PC-9 (cell line): ENCODE data around the gene HHATL. TPM values are rescaled to one million over a fixed set of nuclear protein-coding genes. Genes with fewer than 3 reads are reported as not detected.

Experiments
- BruUV-seq: library from RNA; stranded (reverse); fragments of 400-500 nt; replicated peaks from 2 replicates; lab custom pipeline; 2021; lab: Mats Ljungman, UMichigan
- CTCF ChIA-PET: fragments of 300-600 bp; sonication (Branson Sonifier 250); formaldehyde crosslinking; loops from one replicate; lab custom pipeline; 2022; ENCODE audit warnings: antibody characterized with exemption; lab: Charles Lee
- POLR2A ChIA-PET: fragments of 300-600 bp; sonication (Branson Sonifier 250); formaldehyde crosslinking; loops from one replicate; lab custom pipeline; 2022; ENCODE audit warnings: antibody characterized with exemption; ENCODE audit not compliant: unreplicated experiment; lab: Charles Lee
- DNase-seq, 2 experiments: peaks; one replicate each; pipeline versions ENCODE4 v3.0.0 to v3.0.0-alpha.2; 2015 to 2022; ENCODE audit warnings: mixed read lengths in 1 of 2
- H2AFZ ChIP-seq: fragments of 200-600 bp; sonication (generic); 2 replicates; pipeline ENCODE4 v1.8.1; 2017; ENCODE audit warnings: antibody characterized with exemption
- H3F3A ChIP-seq: fragments of 200-600 bp; sonication (generic); 2 replicates; pipeline ENCODE4 v1.8.1; 2017; ENCODE audit warnings: antibody characterized with exemption, mild to moderate bottlenecking, low read depth; ENCODE audit not compliant: insufficient read depth
- H3K27ac ChIP-seq: fragments of 200-600 bp; sonication (generic); 2 replicates; pipeline ENCODE4 v1.6.1; 2016; ENCODE audit warnings: mixed run types
- H3K27me3 ChIP-seq: fragments of 200-600 bp; sonication (generic); 2 replicates; pipeline ENCODE4 v1.6.1; 2016; ENCODE audit warnings: low read depth, mixed run types; ENCODE audit not compliant: insufficient read depth
- H3K36me3 ChIP-seq: fragments of 200-600 bp; sonication (generic); 2 replicates; pipeline ENCODE4 v1.6.1; 2016; ENCODE audit warnings: low read depth, mixed run types
- H3K4me1 ChIP-seq: fragments of 200-600 bp; sonication (generic); replicated peaks from 2 replicates; pipeline ENCODE4 v1.6.1; 2016; ENCODE audit warnings: mixed run types; ENCODE audit not compliant: insufficient read depth
- H3K4me2 ChIP-seq: fragments of 200-600 bp; sonication (generic); 2 replicates; pipeline ENCODE4 v1.6.1; 2017; ENCODE audit warnings: mixed run types
- H3K4me3 ChIP-seq: fragments of 200-600 bp; sonication (generic); 2 replicates; pipeline ENCODE4 v1.6.1; 2016; ENCODE audit warnings: mixed run types
- H3K79me2 ChIP-seq: fragments of 200-600 bp; sonication (generic); 2 replicates; pipeline ENCODE4 v1.6.1; 2017; ENCODE audit warnings: low read depth, mixed run types
- H3K9me2 ChIP-seq: fragments of 200-600 bp; sonication (generic); 2 replicates; pipeline ENCODE4 v1.8.1; 2017; ENCODE audit warnings: mild to moderate bottlenecking; ENCODE audit not compliant: insufficient read depth
- H3K9me3 ChIP-seq: fragments of 200-600 bp; sonication (generic); 2 replicates; pipeline ENCODE4 v1.8.1; 2016; ENCODE audit warnings: low read depth; ENCODE audit not compliant: insufficient read depth
- H4K20me1 ChIP-seq: fragments of 200-600 bp; sonication (generic); 2 replicates; pipeline ENCODE4 v1.8.1; 2017; ENCODE audit not compliant: insufficient read depth
- EZH2 ChIP-seq: fragments of 200-600 bp; sonication (generic); IDR thresholded peaks from 2 replicates; pipeline ENCODE4 v1.8.0; 2017; ENCODE audit warnings: antibody characterized with exemption, low read depth
- intact Hi-C: fragments of 100-400 bp; cut with micrococcal nuclease; formaldehyde crosslinking; loops from one replicate; pipeline ENCODE4 v1.10.0; 2022; ENCODE audit not compliant: unreplicated experiment
- total RNA-seq: library from RNA; stranded (reverse); gene quantifications from 2 replicates; pipeline ENCODE4 v1.2.3, GENCODE V29; 2021
- TF ChIP-seq, protein P1 (sequence below): fragments of 200-600 bp; sonication (generic); conservative IDR thresholded peaks from 2 replicates; pipeline ENCODE4 v1.6.1; 2017; ENCODE audit warnings: mixed run types, antibody characterized with exemption, mild to moderate bottlenecking, moderate library complexity

HHATL gene
- total RNA-seq, 1 experiment from 2014 or later, result not detected

- ChIA-PET POLR2A (no interaction called here), CTCF (no interaction called here)
- Histone ChIP-seq H3K4me1 (no peaks in the 10 kb centered on the region), H3K9me2 (no peaks in the 10 kb centered on the region), H3K36me3 (no peaks in the 10 kb centered on the region), H3F3A (no peaks in the 10 kb centered on the region), H3K9me3 (no peaks in the 10 kb centered on the region), H2AFZ (no peak overlapping the region), H3K79me2 (no peaks in the 10 kb centered on the region), H3K27me3 (no peaks in the 10 kb centered on the region), H3K4me3 (no peak overlapping the region), H3K4me2 (no peak overlapping the region), H4K20me1 (no peaks in the 10 kb centered on the region), H3K27ac (no peak overlapping the region)
- DNase-seq, result no peak
- intact Hi-C loops, result no loop called here
- TF ChIP-seq, protein P1, sequence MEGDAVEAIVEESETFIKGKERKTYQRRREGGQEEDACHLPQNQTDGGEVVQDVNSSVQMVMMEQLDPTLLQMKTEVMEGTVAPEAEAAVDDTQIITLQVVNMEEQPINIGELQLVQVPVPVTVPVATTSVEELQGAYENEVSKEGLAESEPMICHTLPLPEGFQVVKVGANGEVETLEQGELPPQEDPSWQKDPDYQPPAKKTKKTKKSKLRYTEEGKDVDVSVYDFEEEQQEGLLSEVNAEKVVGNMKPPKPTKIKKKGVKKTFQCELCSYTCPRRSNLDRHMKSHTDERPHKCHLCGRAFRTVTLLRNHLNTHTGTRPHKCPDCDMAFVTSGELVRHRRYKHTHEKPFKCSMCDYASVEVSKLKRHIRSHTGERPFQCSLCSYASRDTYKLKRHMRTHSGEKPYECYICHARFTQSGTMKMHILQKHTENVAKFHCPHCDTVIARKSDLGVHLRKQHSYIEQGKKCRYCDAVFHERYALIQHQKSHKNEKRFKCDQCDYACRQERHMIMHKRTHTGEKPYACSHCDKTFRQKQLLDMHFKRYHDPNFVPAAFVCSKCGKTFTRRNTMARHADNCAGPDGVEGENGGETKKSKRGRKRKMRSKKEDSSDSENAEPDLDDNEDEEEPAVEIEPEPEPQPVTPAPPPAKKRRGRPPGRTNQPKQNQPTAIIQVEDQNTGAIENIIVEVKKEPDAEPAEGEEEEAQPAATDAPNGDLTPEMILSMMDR, result no peak
- no peak for TF ChIP-seq EZH2
- no TSS peak for BruUV-seq
These were observed 14.7 kb upstream of the HHATL start for GRCh38 chr3:42717306-42717705.

- no peak for DNase-seq
- Histone ChIP-seq H3K27me3 (no peaks in the 10 kb centered on the region), H3K27ac (no peak overlapping the region), H3K4me1 (no peaks in the 10 kb centered on the region), H3F3A (no peaks in the 10 kb centered on the region), H3K4me2 (no peak overlapping the region), H2AFZ (no peak overlapping the region), H3K9me3 (no peaks in the 10 kb centered on the region), H3K9me2 (no peaks in the 10 kb centered on the region), H3K79me2 (no peaks in the 10 kb centered on the region), H4K20me1 (no peaks in the 10 kb centered on the region), H3K36me3 (no peaks in the 10 kb centered on the region), H3K4me3 (no peak overlapping the region)
- intact Hi-C loops, result no loop called here
- BruUV-seq, result no TSS peak
- ChIA-PET POLR2A (no interaction called here), CTCF (no interaction called here)
- TF ChIP-seq EZH2, result no peak
- TF ChIP-seq, protein P1, result no peak
These were observed 11.7 kb upstream of the HHATL start for GRCh38 chr3:42714171-42714852.

DNA sequence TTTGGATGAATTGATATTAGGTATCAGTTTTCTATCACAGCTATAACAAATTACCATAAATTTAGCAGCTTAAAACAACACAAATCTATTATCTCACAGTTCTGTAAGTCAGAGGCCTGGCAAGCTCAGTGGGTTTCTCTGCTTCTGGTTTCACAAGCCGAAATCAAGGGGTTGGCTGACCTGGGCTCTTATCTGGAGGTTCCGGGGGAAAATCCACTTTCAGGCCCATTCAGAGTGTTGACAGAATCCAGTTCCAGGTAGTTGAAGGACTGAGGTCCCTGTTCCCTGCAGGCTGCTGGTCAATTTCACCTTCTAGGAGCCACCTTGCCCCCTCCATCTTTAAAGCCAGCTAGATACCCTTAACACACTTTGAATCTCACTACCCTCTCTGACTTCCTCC is 11.1 kb upstream of the HHATL start:
- Histone ChIP-seq H3K27ac (no peak overlapping the region), H2AFZ (no peak overlapping the region), H3K4me2 (no peak overlapping the region), H3K9me3 (no peaks in the 10 kb centered on the region), H3F3A (no peaks in the 10 kb centered on the region), H3K27me3 (no peaks in the 10 kb centered on the region), H3K36me3 (no peaks in the 10 kb centered on the region), H3K9me2 (no peaks in the 10 kb centered on the region), H3K79me2 (no peaks in the 10 kb centered on the region), H3K4me1 (no peaks in the 10 kb centered on the region), H3K4me3 (no peak overlapping the region), H4K20me1 (no peaks in the 10 kb centered on the region)
- ChIA-PET POLR2A (no interaction called here), CTCF (no interaction called here)
- BruUV-seq, result no TSS peak
- intact Hi-C loops, result no loop called here
- DNase-seq, result no peak
- TF ChIP-seq, protein P1, result no peak
